Activated CD4-positive, alpha-beta T cell treated with anti-CD3 and anti-CD28 coated beads for 48 hours (primary cell): ENCODE data around the gene PRDM10.
A peak's percentile ranks its signal among the peaks of the same experiment; 100 is the strongest.
"Not testable (repeated sequence)": the region's sequence is repeated elsewhere in the genome, so short reads cannot be mapped to it uniquely, and the experiment has no call there.

Experiments
- DNase-seq: peaks from one replicate; pipeline ENCODE4 v3.0.0-alpha.2; 2020

Gene PRDM10

GRCh38 chr11:130002352-130002845, at the start of gene PRDM10:
PRDM10 (minus strand) TSS chr11:130002835; CDS start chr11:129960964, 41,871 bp downstream.
- peak; percentile 93 for DNase-seq

DNA sequence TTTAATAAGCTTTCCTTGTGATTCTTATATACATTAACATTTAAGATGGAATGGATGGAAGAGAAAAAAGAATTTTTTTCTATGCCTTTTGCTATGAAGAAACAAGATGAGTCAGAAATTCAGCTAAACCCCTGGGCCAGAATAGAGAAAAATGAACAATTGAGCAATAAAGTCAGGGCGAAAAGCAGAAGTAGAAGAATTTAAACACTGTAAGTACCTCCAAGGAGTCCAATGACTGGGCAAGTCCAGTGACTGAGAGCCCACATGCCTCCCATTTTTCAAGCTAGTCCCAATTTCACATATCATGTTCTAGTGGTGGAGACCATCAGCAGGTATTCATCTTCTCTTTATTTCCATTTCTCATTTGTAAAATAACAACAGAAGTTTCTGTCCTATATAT, 48.4 kb upstream of the PRDM10 start:
- DNase-seq = no peak

GRCh38 chr11:130050257-130050656, 47.6 kb upstream of the PRDM10 start:
- no peak for DNase-seq

DNA sequence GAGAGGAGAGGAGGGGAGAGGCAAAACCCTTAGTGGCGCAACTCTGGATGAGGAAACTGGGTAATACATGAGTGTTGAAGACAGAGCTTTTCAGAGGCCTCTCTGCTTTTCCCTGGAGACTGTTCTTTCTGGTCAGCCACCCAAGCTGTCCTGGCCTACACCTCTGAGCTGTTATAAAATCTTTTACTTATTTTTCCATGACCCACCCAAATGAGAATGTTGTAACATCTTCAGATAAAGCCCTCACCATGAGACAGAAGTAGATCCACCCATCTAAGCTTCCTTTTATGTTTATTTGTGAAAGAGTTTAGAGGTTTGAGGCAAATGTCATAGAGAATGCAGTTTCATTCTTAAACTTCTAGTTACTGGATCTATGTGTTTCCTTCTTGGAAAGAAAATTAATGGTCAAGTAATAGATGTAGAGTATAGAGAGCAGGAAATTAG, 46.7 kb upstream of the PRDM10 start:
- no peak for DNase-seq

GRCh38 chr11:130047141-130047540, 44.5 kb upstream of the PRDM10 start:
- no peak for DNase-seq

GRCh38 chr11:130043575-130043974, 40.9 kb upstream of the PRDM10 start:
- DNase-seq = no peak

- no peak for DNase-seq
Observed at GRCh38 chr11:130042093-130042591, 39.5 kb upstream of the PRDM10 start.

DNA sequence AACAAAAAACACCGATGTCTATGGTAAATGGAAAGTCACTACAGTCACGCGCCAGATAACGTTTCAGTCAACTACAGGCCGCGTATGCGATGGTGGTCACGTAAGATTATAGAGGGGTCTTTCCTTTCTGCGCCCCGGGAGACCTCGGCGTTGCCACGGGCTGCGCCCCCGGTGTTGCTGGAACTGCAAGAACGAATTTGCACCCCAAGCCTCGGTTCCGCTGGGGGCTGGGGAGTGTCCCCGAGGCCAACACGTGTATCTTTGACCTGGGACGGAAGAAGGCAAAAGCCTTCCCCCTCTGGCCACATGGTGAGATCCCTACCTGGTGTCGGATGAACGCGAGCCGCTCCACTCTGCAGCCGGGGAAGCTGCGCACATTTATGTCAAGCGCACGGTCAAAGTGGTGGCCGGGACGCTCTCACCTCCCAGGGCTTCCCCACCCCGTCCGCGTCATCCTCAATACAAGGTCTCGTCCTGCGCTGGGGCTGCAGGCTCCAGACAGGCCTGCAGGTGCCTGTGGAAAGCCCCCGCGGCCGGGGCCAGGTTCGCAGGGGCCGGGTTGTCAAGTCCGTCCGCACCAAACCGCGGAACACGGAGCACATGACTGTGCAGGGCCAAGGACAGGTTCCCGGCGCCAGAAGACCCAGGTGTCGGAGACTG, 37.8 kb upstream of the PRDM10 start:
- DNase-seq = no peak

GRCh38 chr11:130037881-130038585, 35.4 kb upstream of the PRDM10 start:
- DNase-seq = no peak

DNA sequence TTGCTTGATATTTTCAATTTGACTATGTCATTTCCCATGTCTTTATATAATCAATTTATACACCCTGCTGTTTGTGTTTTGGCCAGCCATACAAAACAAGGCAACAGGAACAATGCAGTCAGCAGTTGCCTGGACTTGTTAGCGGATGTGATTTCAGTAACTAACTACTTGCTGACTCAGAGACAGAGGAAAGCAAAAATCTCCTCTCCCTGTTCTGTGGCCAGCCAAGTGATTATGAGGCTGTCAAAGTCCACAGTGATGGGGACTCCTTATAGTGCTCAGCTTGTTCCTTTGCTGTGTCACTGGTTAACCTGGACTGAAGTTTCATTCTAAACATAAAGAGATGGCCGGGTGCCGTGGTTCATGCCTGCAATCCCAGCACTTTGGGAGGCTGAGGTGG, 34.4 kb upstream of the PRDM10 start:
- DNase-seq = no peak

DNA sequence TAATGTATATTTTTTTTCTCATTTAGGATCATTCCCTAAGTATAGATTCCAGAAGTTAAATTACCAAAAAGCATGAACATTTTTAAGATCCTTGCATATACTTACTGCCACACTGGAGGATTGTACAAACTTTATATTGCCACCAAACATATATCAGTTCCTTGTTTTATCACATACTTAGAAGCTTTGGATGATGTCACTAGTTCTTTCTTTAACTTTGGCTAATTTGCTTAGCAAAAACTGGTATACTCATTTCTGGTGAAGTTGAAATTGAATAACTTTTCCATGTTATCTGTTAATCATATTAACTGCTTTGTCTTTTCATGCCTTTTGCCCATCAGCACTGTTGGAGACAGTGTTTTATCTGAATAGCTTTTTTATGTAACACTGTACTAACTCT, 31.6 kb upstream of the PRDM10 start:
- no peak for DNase-seq

DNA sequence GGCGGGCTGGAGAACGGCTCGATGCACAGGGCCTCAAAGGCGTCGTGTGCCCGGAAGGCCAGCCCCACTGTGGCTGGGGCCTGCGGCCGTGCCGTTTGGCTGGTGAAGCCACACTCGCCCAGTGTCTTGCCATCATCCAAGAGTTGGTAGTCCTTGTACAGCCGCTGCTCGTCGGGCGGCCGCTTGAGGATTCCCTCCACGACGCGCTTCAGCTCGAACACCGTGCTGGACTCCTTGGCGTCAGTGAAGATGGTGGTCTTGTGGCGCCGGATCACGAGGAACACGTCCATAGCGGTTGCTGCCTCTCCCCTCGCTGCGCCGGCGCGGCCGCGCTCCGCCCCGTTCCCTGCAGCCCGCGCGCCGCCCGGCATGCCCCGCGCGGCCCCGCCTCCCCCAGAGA, 30.3 kb upstream of the PRDM10 start:
- no peak for DNase-seq

DNA sequence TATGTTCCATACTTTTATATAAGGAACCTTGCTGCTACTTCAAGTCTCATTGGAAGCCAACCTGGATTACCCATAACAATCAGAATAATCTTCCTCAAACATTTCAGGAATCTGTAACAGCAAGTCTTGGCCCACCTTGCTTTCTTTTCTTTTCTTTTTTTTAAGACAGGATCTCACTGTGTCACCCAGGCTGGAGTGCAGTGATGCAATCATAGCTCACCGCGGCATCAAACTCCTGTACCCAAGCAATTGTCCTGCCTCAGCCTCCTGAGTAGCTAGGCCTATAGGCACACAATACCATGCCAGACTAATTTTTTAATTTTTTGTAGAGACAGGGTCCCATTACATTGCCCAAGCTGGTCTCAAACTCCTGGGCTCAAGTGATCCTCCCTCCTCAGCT, 29.3 kb upstream of the PRDM10 start:
- no peak for DNase-seq

DNA sequence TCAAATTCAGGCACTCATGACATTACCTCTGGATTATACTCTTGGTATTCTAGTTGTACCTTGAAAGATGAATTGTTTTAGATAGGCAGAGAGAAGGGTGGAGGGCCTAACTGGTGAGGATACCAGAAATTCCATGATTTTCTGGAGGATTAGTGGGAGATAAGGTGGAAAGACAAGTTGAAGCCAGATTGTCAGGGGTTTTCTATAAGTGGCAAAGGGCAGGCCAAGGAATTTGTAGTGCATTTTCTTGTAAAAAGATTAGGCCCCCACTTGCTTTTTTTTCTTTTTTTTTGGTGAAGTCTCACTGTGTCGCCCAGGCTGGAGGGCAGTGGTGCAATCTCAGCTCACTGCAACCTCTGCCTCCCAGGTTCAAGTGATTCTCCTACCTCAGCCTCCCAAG, 28.4 kb upstream of the PRDM10 start:
- DNase-seq = no peak

DNA sequence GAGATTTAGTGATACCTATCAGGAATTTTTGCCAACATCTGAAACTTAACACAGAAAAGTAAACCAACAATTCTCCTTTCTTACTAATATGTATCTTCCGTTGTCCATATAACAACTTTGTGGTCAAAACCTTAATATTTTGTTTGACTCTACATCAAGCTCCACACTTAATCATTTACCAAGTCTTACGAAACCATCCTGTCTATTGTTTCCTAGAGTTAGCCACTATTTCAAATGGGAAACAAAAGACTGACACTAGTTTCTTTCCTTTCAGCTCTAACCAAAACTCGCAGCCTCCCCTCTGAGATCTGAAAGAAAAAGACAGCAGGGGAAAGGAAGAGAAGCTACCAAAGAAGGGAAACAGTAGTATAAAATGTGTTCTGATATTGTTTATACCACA, 26.5 kb upstream of the PRDM10 start:
- no peak for DNase-seq

DNA sequence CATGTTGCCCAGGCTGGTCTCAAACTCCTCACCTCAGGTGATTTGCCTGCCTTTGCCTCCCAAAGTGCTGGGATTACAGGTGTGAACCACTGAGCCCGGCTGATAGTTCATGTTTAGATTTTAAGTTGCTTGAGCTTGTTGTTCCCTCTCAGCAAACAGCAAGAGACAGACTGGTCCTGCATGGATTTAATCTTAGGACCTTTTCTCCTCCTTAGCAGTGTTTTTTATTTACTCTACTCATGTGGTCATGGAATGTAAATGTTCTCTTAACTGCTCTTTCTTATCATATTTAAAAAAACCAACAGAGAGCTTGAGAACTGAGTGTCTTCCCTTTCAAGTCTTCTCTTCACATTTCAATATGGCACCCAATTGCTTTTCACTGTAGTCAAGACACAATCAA, 22.7 kb upstream of the PRDM10 start:
- DNase-seq = no peak

DNA sequence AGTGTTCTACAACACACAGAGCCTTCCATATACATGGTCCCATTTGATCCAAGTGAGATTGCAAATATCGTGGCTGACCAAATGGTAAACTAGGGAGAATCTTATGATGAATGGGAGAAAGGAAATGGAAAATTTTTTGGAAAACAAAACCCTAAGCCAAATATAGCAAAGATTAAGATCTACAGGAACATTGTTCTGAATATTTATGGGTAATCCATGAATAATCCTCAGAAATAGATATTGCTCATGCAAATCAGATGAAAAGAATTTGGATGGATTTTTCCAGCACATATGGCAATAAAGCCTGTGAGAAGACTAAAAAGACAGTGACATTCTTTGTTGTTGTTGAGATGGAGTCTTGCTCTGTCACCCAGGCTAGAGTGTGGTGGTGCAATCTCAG, 21.7 kb upstream of the PRDM10 start:
- no peak for DNase-seq

DNA sequence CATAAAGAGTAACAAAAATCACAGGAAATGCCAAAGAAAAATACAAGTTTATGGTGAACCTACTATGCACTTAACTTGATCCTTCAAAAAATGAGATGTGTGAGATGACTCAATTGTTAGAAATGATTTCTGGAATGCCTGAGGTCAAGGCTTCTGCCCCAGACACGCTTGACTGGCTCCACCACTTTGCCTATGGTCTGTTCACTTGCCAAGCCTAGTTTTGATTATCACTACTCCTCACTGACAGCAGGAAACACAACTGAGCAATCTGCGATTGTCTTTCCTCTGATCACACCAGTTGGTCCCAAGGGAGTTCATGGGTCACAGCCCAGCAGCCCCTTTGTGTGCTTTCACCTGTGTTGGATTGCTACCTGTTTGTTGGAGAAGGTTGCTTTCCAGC, 20.6 kb upstream of the PRDM10 start:
- no peak for DNase-seq

GRCh38 chr11:130022799-130023198, 20.2 kb upstream of the PRDM10 start:
- no peak for DNase-seq

DNA sequence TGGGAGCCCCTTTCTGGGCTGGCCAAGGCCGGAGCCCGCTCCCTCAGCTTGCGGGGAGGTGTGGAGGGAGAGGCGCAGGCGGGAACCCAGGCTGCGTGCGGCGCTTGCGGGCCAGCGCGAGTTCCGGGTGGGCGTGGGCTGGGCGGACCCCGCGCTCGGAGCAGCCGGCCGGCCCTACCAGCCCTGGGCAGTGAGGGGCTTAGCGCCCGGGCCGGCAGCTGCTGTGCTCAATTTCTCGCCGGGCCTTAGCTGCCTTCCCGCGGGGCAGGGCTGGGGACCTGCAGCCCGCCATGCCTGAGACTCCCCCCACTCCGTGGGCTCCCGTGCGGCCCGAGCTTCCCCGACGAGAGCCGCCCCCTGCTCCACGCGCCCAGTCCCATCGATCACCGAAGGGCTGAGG, 19.0 kb upstream of the PRDM10 start:
- DNase-seq = not testable (repeated sequence)

DNA sequence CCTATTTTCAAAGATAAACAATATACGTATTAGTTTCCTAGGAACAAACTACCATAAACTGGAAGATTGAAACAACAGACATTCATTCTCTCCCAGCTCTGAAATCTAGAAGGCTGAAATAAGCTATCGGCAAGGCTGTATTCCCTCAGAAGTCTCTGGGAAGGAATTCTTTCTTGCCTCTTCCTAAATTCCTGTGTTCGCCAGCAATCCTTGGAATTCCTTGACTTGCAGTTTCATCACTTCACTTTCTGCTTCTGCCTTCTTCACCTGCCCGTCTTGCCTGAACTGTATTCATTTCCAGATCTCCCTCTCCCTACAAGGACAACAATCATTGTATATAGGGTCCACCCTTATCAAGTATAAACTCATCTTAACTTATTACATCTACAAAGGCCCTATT, 17.7 kb upstream of the PRDM10 start:
- DNase-seq = no peak

DNA sequence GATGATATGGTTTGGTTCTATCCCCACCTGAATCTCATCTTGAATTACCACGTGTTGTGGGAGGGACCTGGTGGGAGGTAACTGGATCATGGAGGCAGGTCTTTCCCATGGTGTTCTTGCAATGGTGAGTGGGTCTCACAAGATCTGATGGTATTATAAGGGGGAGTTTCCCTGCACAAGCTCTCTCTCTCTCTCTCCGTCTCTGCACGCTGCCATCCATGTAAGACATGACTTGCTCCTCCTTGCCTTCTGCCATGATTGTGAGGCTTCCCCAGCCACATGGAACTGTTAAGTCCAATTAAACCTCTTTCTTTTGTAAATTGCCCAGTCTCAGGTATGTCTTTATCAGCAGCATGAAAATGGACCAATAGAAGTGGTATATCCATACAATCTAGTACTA, 13.2 kb upstream of the PRDM10 start:
- DNase-seq = not testable (repeated sequence)

- DNase-seq = no peak
Observed at GRCh38 chr11:130008326-130008725, 5.7 kb upstream of the PRDM10 start.

DNA sequence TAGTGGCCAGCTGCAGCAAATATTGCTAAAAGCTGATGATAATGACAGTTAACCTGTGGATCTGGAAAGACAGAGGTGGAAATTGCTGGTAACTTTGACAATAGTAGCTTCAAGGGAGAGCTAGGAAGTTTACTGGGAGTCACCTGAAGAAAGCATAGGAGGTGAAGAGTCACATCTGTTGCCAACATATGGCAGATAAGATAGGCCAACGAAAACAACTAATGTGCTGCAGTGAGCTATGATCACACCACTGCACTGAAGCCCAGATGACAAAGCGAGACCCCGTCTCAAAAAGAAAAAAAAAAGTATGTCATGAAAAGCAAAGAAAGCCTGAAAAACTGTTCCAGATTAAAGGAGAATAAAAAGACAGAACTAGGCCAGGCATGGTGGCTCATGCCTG, 4.3 kb upstream of the PRDM10 start:
- no peak for DNase-seq

- DNase-seq = no peak
Observed at GRCh38 chr11:130003717-130004001, 1.0 kb upstream of the PRDM10 start.
